Stimulated activated CD8-positive, alpha-beta memory T cell treated with anti-CD3 and anti-CD28 coated beads, Interleukin-12 subunit alpha, Interleukin-12 subunit beta, amount 100 ng/mL, for 24 hours (primary cell): ENCODE results near the gene SLN.

Experiments used
- DNase-seq: peaks from one replicate; pipeline ENCODE4 v3.0.0-alpha.2; 2020; ENCODE audit errors: extremely low read depth

SLN gene

DNA sequence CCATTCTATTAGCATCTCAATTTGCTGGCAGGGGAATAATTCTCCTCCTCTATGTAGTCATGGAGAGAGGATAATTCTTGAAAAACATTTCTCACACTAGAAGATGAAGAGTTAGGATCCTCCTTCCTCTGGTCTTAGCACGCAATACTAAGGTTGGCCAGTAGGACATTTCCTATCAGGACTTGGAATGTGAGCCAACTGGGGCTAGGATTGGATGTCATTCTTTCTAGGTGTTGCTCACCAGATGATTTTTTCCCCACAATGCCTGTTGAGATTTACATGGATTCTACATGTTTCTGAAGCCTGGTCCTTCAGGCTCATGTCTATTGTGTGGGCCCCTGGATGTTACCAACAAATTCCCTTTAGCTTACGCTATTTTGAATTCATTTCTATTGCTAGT, 28.0 kb downstream of the SLN start:
- no peak for DNase-seq

DNA sequence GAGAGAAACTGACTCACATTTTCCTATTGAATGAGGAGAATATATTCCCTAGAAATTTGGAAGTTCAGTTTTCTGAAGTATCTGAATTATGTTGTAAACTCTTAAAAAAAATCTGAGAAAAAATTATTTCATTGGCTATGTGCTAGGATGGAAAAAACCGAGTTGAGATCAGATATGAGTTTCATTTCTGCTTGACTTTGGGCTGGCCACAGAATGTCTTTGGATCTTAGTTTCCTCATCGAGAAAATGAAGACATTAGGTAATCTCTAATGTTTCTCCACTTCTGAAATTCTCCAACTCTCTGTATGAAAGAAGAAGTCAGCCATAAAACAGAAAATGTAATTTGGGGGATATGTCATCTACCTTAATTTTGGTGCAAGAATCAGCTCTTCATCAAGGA, 28.8 kb downstream of the SLN start:
- DNase-seq = no peak

DNA sequence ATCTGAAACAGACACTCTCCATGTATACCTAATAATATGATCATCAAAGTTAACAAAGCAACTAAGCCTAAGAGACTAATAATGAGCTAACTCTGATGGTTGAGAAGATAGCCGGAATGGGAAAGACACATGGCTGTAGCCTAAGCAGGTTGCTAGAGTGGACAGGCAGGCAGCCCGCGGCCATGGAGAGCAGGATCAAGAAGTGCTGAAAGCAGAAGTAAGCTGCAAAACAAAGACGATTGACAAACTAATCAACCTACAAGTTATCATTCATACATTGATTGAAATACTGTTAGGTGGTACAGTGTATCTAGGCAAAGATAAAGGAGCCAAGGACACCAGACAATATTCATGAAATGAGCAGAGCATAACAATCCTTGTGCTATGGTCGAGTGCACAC, 29.3 kb downstream of the SLN start:
- no peak for DNase-seq

DNA sequence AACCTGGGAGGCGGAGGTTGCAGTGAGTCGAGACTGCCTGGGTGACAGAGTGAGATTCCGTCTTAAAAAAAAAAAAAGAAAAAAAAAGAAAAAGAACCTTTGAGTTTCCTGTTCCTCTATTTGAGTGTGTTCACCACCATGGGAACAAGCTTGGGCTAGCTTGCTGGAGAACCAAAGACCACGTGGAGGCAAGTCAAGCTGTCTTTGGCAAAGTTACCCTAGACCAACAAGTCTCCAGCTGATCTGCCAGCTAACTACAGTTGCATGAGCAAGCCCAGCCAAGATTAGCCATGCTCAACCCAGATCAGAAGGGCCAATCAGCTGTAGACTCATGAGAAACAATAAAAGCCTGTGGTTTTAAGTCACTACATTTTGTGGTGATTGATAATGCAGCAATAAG, 29.7 kb downstream of the SLN start:
- DNase-seq = no peak

DNA sequence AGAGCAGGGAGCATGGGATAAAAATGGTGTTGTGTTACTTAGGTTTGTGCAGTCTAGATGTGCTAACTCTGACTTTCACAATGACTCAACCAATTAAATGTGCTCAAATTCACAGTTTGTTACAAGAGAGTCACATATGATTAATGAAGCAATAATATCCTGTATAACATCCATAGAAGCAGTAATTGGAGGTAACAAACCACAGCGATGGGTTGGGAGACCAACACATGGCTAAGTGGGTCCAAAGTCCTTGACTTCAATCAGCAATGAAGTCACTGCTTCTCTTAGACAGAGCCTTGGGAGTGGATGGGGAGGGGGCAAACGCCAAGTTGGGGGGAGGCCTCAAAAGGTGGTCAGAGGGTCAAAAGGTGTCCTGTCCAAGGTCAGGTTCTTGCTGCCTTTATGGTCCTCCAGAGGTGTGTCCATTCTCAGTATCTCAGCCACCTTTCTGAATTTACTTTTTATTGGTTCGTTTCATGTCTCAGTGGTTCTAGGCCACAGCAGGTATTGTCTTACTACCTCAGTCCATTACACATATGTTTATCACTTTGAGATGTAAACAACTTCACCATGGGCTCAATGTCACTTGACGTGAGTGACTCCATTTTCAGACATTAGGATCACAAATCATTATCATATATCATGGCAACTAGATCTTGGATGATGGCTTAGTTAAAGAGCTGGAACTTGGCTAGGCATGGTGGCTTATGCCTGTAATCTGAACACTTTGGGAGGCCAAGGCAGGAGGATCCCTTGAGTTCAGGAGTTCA, 32.4 kb downstream of the SLN start:
- DNase-seq = no peak

DNA sequence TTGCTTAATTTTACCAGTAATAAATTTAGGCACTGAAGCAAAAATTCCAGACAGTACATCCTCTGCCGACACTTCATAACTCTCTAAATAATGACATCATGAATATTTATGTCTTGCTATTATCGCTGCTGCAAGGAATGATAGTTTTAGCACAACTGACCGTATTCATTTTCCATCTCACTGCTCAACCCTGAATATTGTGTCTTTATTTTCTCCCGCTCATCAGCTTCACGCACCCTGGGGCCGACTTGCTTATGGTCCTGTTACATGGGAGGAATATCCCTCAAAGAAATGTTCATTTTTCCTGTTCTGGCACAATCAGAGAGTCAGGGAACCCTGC, 33.3 kb downstream of the SLN start:
- no peak for DNase-seq

DNA sequence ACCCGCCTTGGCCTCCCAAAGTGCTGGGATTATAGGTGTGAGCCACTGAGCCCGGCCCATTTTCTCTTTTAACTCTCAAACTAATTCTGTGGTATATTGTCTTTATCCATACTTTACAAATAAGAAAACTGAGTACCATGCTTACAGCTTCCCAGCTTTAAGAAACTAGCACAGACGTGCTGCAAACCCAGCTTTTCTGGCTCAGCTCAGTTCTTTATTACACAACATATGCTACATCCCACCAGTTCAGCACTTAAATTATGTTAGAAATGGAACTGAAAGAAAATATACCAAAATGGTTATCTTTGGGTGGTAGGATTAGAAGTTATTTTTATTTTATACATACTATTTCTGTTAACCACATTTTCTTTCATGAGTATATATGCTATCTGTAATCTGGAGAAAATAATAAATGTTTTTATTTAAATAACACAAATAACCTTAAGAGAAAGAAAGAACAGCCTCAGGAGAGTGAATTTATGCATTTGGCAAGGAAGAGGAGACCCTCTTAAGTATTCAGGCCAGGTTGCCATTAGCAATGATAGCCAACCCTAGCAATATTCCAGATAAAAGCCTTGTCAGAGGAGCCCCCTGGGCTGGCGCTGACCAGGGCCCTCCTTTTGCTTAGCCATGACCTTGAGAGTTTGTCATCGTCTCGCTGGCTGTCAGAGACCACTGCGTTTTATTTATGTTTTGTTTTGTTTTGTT, 33.8 kb downstream of the SLN start:
- no peak for DNase-seq

DNA sequence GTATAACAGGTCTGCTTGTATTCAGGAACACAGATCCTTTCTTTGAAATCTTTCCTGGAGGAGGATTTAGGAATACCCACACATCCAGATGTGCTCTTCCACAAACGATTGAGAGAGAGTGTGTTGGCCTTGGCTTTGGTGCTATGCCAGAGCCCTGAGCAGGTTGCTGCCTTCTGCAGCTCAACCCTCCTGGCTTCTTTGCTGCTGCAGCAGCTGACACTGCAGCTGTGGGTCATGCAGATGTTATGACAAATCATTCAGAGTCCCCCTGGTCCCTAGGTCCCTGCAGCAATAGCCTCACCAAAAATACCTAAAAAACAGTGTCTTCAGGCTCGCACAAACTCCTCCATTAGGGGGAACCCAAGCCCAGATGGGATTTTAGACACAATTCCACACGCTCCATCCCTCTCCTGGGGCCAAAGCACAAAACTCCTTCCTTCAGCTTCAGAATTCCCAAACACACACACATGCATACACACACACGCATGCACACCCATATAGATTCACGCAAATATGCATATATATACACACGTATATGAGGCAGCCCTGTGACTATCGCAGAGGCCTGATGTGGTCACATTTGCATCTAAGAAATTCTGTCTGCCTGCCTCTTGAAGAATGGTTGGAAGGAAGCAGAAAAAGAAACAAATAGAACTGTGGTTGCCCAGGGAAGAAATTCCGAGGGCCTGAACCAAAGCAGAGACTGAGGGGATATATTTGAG, 35.4 kb downstream of the SLN start:
- DNase-seq = no peak

DNA sequence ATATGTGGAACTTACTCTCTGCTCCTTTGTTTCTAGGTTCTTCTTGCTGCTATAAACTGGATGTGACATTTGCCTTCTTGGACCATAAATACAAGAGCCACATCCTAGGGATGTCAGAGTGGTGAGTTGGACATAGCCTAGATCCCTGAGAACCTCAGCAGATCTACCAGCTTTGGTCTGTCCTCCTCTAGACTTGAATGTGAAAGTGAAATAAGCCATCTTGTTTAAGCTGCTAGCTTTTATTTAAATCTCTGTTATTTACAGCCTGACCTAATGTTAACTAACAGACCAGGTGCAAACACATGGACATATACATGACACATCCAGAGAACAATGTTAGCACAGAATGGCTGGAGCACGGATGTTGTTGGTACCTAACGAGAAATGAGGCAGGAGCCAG, 36.0 kb downstream of the SLN start:
- no peak for DNase-seq

DNA sequence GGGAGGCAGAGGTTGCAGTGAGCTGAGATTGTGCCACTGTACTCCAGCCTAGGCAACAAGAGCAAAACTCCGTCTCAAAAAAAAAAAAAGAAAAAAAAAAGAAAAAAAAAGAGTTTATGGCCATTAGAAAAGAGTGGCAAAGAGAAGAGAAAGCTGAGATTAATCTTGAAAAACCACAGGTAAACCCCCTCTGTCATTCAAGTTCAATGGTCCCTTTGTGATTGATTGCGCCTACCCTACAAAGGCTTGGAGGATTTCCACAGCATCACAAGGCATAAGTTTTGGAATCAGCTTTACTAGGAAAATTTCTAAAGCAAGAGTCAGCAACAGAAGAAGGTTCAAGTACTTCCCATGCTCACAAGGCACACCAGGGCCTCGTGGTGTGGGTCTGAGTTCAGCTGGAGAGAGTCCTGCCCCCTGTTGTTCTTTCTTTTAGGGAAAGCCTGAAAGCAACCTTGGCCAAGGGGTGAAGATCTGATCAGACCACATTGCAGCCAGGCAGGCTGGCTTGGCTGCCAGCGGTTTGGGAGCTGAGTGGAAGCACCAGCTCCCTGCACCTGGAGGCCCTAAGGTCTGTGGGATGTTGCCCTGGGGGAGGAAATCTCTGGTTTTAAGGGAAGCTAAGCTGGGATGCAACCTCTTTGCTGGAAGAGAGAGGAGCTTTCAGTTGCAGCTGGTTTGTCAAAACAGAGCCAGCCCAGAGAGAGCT, 41.8 kb downstream of the SLN start:
- DNase-seq = no peak

DNA sequence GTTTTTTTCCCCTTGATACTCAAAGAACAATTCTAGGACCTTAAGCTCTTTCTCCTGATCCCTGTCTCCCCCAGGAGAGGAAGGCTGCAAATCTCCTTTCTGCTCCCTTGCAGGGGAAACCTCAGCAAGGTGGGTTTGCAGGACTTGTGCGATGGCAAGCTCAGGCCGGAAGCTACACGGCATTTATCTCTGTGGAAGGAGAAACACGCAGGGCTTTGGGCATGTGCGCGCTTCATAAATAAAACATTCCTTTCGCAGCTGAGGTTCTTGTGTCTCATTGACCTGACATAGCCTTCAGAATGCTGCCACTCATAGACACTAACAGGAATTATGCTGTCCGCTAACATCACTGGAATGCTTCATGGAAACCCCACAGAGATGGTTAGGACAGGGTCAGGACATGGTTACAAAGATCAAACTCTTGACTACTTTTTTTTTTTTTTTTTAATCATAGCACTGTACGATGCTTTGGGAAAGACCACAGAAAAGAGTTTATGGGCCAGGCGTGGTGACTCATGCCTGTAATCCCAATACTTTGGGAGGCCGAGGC, 42.6 kb downstream of the SLN start:
- no peak for DNase-seq

DNA sequence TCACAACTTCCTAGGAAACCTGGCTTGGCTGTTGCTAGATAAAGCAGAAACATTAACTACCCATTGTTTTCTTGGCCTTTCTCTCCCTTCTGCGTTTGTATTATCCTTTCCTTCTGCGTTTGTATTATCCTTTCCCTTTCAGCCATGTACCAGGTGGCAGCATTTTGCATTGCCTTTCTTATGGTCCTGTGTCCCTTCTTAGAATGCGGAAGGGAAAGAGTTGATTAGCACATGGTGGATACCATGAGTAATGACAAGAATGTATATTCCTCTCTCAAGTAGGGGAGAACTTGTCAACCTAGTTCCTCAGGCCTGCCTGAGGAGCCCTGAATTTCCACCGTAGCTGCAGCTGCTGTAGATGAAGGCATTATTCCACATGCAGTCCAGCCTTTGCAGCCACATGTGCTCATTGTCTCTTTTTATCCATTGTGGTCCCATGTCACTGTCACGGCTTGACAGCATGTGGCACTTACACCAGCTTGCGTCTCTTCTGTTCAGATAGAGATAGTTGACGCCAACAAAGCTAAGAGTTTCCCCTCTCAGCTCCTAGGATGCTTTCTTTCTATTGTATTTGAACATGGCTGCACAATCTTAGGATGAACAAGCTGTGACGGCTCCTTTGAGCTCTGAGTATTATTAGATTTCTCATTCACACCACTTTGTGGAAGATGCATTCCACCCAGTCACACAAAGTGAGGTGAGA, 44.8 kb downstream of the SLN start:
- no peak for DNase-seq

DNA sequence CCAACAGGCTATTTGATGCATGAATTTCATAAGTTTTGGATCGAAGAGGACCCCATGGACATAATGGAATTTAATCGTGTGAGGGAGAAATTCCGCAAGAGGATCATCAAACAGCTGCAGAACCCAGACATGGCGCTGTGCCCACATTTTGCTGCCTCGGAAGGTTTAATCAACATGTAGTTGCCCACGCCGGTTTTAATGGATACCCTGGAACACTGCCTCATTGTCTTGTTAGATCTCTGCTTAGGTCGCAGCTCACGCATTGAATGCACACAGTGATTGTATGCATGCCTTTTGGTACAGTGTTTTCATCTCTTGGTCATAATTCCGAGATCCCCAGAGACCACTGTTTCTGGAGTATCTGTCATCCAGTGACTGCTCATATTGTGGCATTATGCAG, 46.8 kb downstream of the SLN start:
- no peak for DNase-seq

DNA sequence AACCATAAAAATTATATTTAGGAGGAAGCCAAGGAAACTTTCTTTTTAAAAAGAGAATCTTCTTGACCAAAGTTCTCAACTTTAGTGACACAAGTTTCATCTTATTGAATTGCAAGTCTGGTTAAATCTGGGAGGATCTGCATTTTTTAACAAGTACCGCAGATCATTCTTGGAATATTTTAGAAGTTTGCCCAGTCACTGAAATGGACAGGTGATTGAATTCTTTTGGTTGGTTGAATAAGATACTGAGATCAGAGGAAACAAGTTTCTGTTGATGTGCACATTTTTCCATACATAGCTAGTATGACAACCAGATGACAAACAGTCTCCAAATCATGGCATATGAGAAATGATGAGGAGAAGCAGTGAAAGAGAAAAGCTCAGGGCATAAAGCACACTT, 50.2 kb downstream of the SLN start:
- no peak for DNase-seq

DNA sequence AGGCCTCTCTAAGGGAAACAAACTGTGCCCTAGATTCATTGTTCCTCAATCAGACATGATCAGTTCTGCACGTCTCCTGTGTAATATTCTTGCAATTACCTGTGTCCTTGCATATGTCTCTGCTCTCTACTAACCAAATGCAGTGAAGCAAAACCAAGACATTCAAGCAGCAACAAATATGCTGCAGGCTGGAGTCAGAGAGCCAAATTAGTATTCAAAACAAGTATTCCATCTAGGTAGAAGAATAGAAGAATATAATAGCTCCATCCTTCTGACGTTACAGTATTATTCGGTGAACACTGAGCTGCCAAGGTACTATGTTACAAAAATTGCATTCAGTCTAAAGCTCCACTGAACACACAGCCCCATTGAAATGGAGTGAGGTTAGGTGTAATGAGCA, 51.8 kb downstream of the SLN start:
- no peak for DNase-seq

DNA sequence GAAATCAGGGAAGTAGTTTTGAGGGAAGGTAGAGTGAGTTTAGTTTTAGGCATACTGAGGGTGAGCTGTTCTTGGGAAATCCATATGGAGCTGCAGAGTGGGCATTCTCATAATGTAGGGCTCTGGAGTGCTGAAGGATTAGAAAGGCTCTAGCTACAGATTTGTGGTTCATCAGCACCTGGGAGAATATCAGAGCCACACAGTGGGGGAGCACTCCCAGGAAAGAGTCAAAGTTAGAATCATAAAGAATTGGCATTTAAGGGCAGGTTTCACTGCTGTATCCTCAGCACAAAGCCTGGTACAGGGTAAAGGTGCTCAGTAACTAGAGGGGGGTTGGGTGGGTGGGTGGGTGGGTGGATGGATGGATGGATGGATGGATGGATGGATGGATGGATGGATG, 52.5 kb downstream of the SLN start:
- DNase-seq = no peak
